DND-41 (cell line): ENCODE measurements around the gene SPRR2A.
"Not testable (repeated sequence)": the region's sequence is repeated elsewhere in the genome, so short reads cannot be mapped to it uniquely, and the experiment has no call there.

ENCODE experiments used
- ATAC-seq: fragments of 200-7000 bp; cut with Tn5 transposase; 3 replicates; pipeline ENCODE4 v1.9.1; 2021; ENCODE audit warnings: low read depth; ENCODE audit not compliant: insufficient read depth
- DNase-seq: peaks from one replicate; pipeline ENCODE4 v3.0.0-alpha.2; 2020
- H2AFZ ChIP-seq: 2 replicates; pipeline ENCODE4 v1.6.0; 2012; ENCODE audit warnings: low read depth, low read length
- H3K27ac ChIP-seq: 2 replicates; pipeline ENCODE4 v1.5.1; 2012; ENCODE audit warnings: low read length, inconsistent platforms
- H3K27me3 ChIP-seq: fragments of 200-600 bp; sonication (generic); 2 replicates; pipeline ENCODE4 v1.6.0; 2012; ENCODE audit warnings: low read length, mild to moderate bottlenecking, inconsistent platforms; ENCODE audit not compliant: insufficient read depth, poor library complexity
- H3K36me3 ChIP-seq: 2 replicates; pipeline ENCODE4 v1.5.1; 2012; ENCODE audit warnings: low read length, inconsistent platforms; ENCODE audit not compliant: insufficient read depth
- H3K4me1 ChIP-seq: 2 replicates; pipeline ENCODE4 v1.5.1; 2012; ENCODE audit warnings: mild to moderate bottlenecking, low read length; ENCODE audit not compliant: insufficient read depth
- H3K4me2 ChIP-seq: 2 replicates; pipeline ENCODE4 v1.6.0; 2012; ENCODE audit warnings: mild to moderate bottlenecking, moderate library complexity, low read length, inconsistent platforms; ENCODE audit not compliant: insufficient read depth
- H3K4me3 ChIP-seq, 2 experiments: fragments of 200-600 bp in 1 of 2; shearing (Covaris generic) in 1 of 2; 2 replicates each; pipeline ENCODE4 v1.5.1; 2012 to 2016; ENCODE audit warnings: inconsistent platforms in 2 of 2, low read length in 2 of 2, mild to moderate bottlenecking in 2 of 2, low read depth in 1 of 2, moderate library complexity in 1 of 2
- H3K79me2 ChIP-seq: 2 replicates; pipeline ENCODE4 v1.6.0; 2012; ENCODE audit warnings: low read length, inconsistent platforms; ENCODE audit not compliant: insufficient read depth
- H3K9ac ChIP-seq: 2 replicates; pipeline ENCODE4 v1.6.0; 2012; ENCODE audit warnings: low read depth, mild to moderate bottlenecking, inconsistent platforms, low read length, moderate library complexity
- H3K9me3 ChIP-seq: 2 replicates; pipeline ENCODE4 v1.5.1; 2012; ENCODE audit warnings: low read length, moderate library complexity, mild to moderate bottlenecking, inconsistent platforms; ENCODE audit not compliant: insufficient read depth, severe bottlenecking
- H4K20me1 ChIP-seq: 2 replicates; pipeline ENCODE4 v1.6.0; 2012; ENCODE audit warnings: low read length; ENCODE audit not compliant: insufficient read depth
- CTCF ChIP-seq: IDR thresholded peaks from 2 replicates; pipeline ENCODE4 v1.5.1; 2012; ENCODE audit warnings: borderline replicate concordance, low read length, moderate library complexity, mild to moderate bottlenecking; ENCODE audit not compliant: poor library complexity, severe bottlenecking; ENCODE audit errors: extremely low read depth
- EZH2 ChIP-seq: IDR thresholded peaks from 3 replicates; pipeline ENCODE4 v1.6.1; 2012; ENCODE audit warnings: borderline replicate concordance, low read depth, mild to moderate bottlenecking, moderate library complexity, low read length, inconsistent platforms; ENCODE audit not compliant: severe bottlenecking

The SPRR2A gene

GRCh38 chr1:153058826-153059784, 1.8 kb upstream of the SPRR2A start:
- no peak overlapping the region for H2AFZ ChIP-seq
- no peak for DNase-seq

GRCh38 chr1:153058154-153058553, 842 bp upstream of the SPRR2A start:
- Histone ChIP-seq H2AFZ (no peak overlapping the region), H3K27ac (no peak overlapping the region), H3K4me2 (no peak overlapping the region), H4K20me1 (no peaks in the 10 kb centered on the region), H3K79me2 (no peaks in the 10 kb centered on the region), H3K4me3 (no peak overlapping the region), H3K9ac (no peak overlapping the region), H3K36me3 (no peaks in the 10 kb centered on the region), H3K27me3 (peaks cover 17% of the 10 kb centered on the region), H3K4me1 (no peaks in the 10 kb centered on the region), H3K9me3 (no peaks in the 10 kb centered on the region)
- DNase-seq = no peak
- TF ChIP-seq CTCF (no peak), EZH2 (no peak)
- ATAC-seq = no peak

More at GRCh38 chr1:153058826-153059784, 1.8 kb upstream of the SPRR2A start:
- peaks cover 17% of the 10 kb centered on the region for H3K27me3 ChIP-seq
- no peaks in the 10 kb centered on the region for H3K79me2 ChIP-seq
- H3K4me1 ChIP-seq = no peaks in the 10 kb centered on the region
- H3K27ac ChIP-seq = no peak overlapping the region
- no peaks in the 10 kb centered on the region for H3K36me3 ChIP-seq
- H4K20me1 ChIP-seq = no peaks in the 10 kb centered on the region
- no peaks in the 10 kb centered on the region for H3K9me3 ChIP-seq
- ATAC-seq = no peak
- TF ChIP-seq CTCF = no peak
- TF ChIP-seq EZH2 = no peak
- no peak overlapping the region for H3K4me3 ChIP-seq
- H3K4me2 ChIP-seq = no peak overlapping the region
- no peak overlapping the region for H3K9ac ChIP-seq

- H3K79me2 ChIP-seq, H3K9me3 ChIP-seq, H3K9ac ChIP-seq, H2AFZ ChIP-seq, DNase-seq, H3K4me2 ChIP-seq, H3K27ac ChIP-seq, H3K36me3 ChIP-seq, H3K4me3 ChIP-seq, ATAC-seq, H4K20me1 ChIP-seq, H3K4me1 ChIP-seq: not testable (repeated sequence)
- peaks cover 13% of the 10 kb centered on the region for H3K27me3 ChIP-seq
These were observed 1.2 kb downstream of the SPRR2A start for GRCh38 chr1:153056111-153056510.

- Histone ChIP-seq H3K4me3 (no peak overlapping the region), H3K4me2 (no peak overlapping the region), H4K20me1 (no peaks in the 10 kb centered on the region), H3K4me1 (no peaks in the 10 kb centered on the region), H3K27ac (no peak overlapping the region), H3K36me3 (no peaks in the 10 kb centered on the region), H3K9me3 (no peaks in the 10 kb centered on the region), H3K27me3 (peaks cover 5% of the 10 kb centered on the region), H2AFZ (no peak overlapping the region), H3K79me2 (no peaks in the 10 kb centered on the region), H3K9ac (no peak overlapping the region)
- ATAC-seq (no peak), DNase-seq (no peak)
- no peak for TF ChIP-seq CTCF
- no peak for TF ChIP-seq EZH2
These were observed 8.1 kb downstream of the SPRR2A start for GRCh38 chr1:153049211-153049610.
